GM18951 (cell line): Measurements from ENCODE around the gene ARHGAP26.

Experiments used
- POLR2A ChIP-seq: IDR thresholded peaks from 4 replicates; pipeline ENCODE4 v1.6.1; 2011; ENCODE audit warnings: mild to moderate bottlenecking; ENCODE audit not compliant: insufficient read length, insufficient read depth; ENCODE audit errors: extremely low read depth
- in situ Hi-C: fragments of 300-500 bp; cut with MboI; formaldehyde crosslinking; loops from one replicate; pipeline ENCODE4 v1.12.0; 2022; ENCODE audit warnings: low sequenced_read_pairs, mixed read lengths, inconsistent platforms; ENCODE audit not compliant: unreplicated experiment

ARHGAP26 gene

GRCh38 chr5:142780871-142781270 lies 10.7 kb downstream of the ARHGAP26 start:
- in situ Hi-C loops: no loop called here
- no peak for TF ChIP-seq POLR2A

DNA sequence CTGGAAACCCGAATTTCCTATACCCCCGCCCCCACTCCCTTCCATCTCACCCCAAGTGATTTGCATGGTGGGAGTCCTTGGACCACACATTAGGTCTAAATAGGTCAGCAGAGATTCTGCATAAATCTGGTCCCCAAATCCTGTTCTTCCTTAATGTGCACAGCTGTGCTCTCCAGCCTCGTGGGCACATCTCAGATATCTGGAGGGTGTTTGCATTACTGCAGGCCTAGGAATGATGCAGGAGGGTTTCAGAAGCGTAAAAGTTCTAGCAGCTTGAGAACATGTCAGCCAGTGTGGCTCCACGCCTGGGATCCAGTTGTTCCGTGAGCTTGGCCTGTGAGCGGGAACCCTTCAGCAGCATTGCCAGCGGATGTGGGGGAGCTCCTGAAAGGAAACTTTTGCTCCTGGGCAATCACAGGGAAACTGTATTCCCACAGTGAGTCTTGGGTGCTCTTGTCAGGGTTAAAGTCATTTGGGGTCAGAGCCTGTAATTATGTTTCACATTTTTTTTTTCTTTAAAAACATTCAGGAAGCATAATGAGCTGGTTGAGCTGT lies 12.9 kb downstream of the ARHGAP26 start:
- in situ Hi-C loops: no loop called here
- no peak for TF ChIP-seq POLR2A

GRCh38 chr5:142783601-142784341 lies 13.6 kb downstream of the ARHGAP26 start:
- in situ Hi-C loops: no loop called here
- no peak for TF ChIP-seq POLR2A

GRCh38 chr5:142784401-142784955 lies 14.3 kb downstream of the ARHGAP26 start:
- in situ Hi-C loops: no loop called here
- no peak for TF ChIP-seq POLR2A

GRCh38 chr5:142785206-142785605 lies 15.0 kb downstream of the ARHGAP26 start:
- in situ Hi-C loops: no loop called here
- TF ChIP-seq POLR2A: no peak

- in situ Hi-C loops: no loop called here
- TF ChIP-seq POLR2A: no peak
Observed at GRCh38 chr5:142789206-142789605, 19.0 kb downstream of the ARHGAP26 start.

- no peak for TF ChIP-seq POLR2A
- in situ Hi-C loops: no loop called here
Observed at GRCh38 chr5:142792012-142792864, 22.1 kb downstream of the ARHGAP26 start.

DNA sequence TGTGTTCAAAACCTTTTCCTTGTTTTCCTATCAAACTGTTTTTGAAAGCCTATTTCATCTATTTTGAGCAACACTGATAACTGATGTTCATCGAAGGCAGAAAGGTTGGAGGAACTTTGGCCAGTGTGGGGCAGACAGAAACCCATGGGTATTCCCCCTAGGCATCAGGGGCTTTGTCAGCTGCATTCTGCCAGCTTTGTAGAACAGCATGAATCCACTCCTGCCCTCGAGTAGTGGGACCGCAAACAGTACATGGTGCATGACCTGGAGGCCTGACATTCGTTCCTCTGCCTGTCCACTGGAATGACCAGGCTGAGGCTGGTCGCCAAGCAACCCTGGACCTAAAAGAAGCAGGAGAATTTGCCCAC lies 22.7 kb downstream of the ARHGAP26 start:
- in situ Hi-C loops: no loop called here
- TF ChIP-seq POLR2A: no peak

DNA sequence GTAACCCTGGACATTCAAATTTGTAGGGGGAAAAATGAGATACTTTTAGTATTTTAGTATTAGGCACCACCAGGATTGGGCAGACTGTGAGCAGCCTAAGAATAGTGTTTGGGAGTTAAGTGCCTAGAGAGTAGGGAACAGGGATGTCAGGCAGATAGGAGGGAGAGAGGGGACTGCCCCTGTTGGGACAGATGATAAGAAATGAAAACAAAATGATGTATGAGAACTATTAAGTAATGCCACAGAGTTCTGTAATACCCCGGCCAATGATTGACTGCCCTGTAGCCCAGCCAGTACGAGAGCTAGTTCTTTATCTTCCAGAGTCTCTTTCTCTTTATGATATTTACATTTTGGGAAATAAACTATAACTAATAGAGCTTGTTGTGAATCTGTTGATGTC lies 24.4 kb downstream of the ARHGAP26 start:
- TF ChIP-seq POLR2A: no peak
- in situ Hi-C loops: no loop called here

GRCh38 chr5:142795251-142795650 lies 25.1 kb downstream of the ARHGAP26 start:
- TF ChIP-seq POLR2A: no peak
- in situ Hi-C loops: no loop called here

DNA sequence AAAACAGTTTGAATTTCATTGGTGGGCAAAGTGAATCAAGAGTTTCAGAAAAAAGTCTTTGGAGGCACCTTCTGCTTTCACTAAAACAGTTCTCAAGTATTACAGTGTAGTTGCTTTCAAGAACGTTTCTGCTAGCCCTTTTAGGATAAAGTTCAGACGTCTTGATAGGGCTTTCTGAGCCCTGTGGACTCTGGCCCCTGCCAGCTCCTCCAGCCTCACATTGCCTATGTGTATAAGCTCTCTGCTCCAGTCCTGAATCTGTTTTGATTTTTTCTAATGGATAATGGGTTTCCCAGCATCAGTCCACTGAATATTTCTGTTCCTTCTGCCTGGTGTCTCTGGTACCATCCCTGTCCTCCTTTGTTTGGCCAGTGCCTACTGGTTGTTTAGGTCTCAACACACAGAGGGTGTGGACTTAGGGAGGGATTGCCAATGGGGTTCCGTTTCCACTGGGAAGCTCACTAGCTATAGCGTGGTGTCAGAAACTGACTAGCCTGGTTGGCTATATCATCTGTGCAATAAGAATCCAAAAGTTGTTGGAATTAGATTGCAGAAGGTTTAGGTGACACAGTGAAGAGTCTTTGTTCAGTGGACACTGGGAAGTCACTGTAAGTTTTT lies 26.4 kb downstream of the ARHGAP26 start:
- no peak for TF ChIP-seq POLR2A
- in situ Hi-C loops: no loop called here

DNA sequence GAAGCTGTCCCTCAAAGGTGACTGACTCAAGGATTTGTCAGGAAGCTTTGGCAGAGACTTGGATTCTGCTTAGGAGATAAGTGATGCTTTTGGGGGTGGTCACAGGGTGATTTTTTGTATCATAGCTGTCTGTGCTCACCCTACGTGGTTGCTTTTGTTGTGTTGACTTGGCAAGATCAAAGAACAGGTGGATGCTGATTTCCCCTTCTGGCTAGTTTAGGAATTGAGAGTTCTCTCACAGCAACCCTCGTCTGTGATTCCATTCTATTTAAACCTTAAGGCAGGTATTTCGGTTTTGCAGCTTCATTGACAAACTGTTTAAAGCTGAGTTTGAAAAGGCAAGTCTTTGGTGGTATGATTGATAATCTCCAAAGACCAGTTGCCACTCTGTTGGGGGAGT lies 27.2 kb downstream of the ARHGAP26 start:
- TF ChIP-seq POLR2A: no peak
- in situ Hi-C loops: no loop called here

DNA sequence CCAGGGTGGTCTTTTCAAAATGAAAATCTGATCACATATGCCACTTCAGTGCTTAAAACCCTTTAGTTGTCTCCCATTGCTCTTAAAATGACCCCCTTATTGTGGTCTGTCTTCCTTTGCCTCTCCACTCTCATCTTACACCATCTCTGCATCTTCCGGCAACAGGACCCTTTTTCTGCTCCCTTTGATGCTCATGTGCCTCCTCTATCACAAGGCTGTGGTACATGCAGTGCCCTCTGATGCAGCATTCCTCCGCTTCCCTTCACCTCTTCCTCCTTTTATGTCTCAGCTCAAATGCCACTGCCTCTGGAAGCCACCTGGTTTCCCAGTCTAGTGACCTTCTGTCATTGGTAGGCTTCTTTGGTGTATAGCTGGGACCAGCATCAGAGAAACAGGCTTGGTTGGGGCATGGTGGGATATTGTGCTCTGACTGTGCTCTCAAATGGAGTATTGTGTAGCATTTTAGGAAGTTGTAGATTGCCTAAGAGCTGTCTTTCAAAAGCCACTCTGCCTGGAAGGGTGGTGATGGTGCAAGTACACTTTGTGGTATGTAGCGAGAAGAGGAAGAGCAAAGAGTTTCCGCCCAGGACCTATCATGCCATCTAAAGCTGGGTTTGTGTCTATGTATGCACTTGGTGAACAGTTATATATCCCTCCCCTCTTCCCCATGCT lies 28.1 kb downstream of the ARHGAP26 start:
- TF ChIP-seq POLR2A: no peak

More for the DNA sequence above, 28.1 kb downstream of the ARHGAP26 start:
- in situ Hi-C loops: no loop called here
